GM18951 (cell line): Measurements from ENCODE around the gene HGFAC.

Experiments
- POLR2A ChIP-seq: IDR thresholded peaks from 4 replicates; pipeline ENCODE4 v1.6.1; 2011; ENCODE audit warnings: mild to moderate bottlenecking; ENCODE audit not compliant: insufficient read length, insufficient read depth; ENCODE audit errors: extremely low read depth
- in situ Hi-C: fragments of 300-500 bp; cut with MboI; formaldehyde crosslinking; loops from one replicate; pipeline ENCODE4 v1.12.0; 2022; ENCODE audit warnings: low sequenced_read_pairs, mixed read lengths, inconsistent platforms; ENCODE audit not compliant: unreplicated experiment

The HGFAC gene

DNA sequence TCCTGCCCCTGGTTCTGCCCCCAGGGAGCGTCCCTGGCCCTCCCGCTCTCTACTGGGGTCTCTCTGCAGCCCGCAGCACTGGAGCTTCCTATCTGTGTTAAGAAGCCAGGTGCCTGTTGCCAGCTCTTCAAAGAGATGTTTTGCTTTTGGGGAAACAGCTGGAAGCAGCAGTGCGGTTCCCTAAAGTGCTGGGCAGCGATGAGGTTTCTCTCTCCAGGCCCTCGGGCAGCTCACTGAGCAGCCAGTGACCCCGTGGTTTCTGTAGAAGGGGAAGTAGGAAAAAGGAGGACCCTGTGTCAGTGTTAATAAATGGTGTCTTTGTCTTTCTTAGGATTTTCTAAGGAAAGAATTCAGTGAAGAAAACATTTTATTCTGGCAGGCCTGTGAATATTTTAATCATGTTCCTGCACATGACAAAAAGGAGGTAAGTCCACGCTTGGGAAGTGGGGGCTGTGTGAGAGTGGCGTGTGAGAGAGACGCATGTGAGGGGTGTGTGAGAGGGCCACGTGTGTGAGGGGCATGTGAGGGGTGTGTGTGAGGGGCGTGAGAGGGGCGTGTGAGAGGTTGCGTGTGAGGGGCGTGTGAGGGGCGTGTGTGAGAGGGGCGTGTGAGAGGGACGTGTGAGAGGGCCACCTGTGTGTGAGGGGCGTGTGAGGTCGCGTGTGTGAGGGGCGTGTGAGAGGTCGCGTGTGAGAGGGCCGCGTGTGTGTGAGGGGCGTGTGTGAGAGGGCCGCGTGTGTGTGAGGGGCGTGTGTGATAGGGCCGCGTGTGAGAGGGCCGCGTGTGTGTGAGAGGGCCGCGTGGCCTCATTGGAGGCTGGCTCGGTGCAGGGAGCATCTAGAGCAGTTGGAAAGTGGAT, 27.1 kb upstream of the HGFAC start:
- in situ Hi-C loops, result no loop called here
- no peak for TF ChIP-seq POLR2A

DNA sequence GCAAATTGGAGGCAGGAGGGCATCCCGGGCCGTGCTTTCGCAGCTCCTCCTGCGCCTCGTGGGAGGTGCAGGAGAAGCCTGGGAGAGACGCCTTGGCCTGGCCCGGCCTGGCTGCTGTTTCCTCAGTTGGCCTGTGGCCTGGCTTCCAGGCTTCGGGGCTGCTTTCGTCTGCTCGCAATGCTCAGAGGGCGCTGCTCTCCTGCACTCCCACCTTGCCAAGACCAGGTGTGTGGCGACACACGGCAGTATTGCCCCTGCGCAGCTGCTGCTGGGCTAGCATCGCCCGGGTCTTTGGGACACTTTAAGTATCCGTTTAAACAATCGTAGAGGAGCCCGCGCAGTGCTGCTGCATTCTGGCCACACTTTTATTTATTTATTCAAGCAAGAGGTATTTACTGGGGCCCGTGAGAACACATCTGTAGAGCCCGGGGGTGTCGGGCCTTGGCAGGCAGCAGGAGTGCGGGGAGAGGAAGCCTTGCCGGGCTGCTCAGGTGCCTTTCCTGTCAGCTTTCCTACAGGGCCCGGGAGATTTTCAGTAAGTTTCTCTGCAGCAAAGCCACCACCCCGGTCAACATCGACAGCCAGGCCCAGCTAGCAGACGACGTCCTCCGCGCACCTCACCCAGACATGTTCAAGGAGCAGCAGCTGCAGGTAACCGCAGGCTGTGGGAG, 26.2 kb upstream of the HGFAC start:
- TF ChIP-seq POLR2A, result no peak
- in situ Hi-C loops, result no loop called here

DNA sequence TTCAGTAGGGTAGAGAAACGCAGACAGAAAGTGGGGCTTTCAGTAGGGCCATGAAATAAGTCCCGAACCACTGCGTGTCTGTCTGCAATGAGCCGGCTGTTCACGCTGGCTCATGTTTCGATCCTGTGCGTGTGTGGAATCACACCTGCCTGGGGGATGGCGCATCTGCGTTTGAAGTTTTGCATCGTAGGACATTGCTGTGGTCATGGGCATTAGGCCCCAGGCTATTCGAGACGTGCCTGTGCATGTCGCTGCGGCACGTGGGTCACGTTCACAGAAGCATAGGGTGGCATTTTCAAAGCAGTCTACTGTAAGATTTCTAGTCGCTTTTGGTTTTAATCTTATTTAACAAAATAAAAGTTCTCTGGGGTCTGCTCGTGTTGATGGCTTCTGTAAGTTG, 25.5 kb upstream of the HGFAC start:
- in situ Hi-C loops, result no loop called here
- no peak for TF ChIP-seq POLR2A

DNA sequence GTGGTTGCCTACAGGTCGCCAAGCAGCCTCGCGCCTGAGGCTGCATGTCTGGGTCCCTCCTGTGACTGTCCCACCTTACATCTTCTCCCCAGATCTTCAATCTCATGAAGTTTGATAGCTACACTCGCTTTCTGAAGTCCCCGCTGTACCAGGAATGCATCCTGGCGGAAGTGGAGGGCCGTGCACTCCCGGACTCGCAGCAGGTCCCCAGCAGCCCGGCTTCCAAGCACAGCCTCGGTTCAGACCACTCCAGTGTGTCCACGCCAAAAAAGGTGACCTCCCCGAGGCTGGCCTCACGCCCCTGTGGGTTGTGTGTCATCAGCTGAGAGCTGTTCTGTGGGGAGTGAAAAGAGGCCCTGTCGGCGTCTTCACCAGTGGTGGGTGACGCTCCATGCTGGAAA, 24.9 kb upstream of the HGFAC start:
- in situ Hi-C loops, result no loop called here
- TF ChIP-seq POLR2A, result no peak

DNA sequence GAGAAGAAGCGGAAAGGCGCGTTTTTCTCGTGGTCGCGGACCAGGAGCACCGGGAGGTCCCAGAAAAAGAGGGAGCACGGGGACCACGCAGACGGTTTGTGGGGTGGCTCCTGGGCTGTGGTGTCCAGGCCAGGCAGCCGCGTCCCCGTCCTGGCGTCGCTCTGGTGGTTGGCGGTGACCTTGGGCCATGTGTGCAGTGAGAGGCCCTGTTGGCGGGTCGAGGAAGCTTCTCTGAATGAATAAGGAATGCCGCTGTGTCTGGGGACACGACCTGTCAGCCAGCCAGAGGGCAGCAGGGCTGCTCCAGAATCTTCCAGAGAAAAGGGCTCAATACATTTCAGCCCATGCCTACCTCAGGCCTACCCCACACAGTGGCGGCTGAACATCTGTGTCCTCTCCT, 24.3 kb upstream of the HGFAC start:
- in situ Hi-C loops, result no loop called here
- no peak for TF ChIP-seq POLR2A

DNA sequence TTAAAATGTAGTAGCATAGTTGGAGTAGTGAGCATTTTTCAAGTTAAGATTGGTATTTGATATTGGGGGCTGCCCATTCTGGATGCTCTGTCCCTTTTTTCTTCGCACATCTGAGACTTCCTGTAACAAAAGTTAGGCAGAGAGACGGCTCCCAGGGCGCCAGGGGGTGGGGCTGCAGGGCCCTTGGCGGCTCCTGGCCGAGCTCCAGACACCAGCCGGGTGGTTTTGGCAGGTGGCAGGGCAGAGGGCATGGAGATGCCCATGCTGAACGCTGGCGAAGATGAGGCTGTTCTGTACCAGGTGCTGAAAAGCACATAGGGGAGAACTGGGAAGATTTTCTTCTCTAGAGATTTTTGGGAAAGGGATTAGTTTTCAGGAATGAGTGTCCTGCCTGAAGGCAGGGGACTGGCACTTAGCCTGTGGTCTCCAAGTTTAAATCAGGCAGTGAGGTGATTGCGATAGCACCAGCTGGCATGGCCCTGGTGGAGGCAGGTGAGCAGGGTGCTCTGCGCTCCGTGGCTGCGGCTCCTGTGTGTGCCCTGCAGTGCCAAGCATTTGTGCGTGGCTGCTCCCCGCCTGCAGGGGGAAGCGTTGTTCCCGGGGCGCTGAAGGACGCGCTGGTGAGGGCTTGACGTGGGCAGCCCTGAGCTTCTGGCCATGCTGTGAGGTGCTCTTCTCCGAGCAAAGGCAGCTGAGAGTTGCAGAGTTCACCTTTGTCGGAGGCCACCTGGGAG, 23.6 kb upstream of the HGFAC start:
- in situ Hi-C loops, result no loop called here
- TF ChIP-seq POLR2A, result no peak

DNA sequence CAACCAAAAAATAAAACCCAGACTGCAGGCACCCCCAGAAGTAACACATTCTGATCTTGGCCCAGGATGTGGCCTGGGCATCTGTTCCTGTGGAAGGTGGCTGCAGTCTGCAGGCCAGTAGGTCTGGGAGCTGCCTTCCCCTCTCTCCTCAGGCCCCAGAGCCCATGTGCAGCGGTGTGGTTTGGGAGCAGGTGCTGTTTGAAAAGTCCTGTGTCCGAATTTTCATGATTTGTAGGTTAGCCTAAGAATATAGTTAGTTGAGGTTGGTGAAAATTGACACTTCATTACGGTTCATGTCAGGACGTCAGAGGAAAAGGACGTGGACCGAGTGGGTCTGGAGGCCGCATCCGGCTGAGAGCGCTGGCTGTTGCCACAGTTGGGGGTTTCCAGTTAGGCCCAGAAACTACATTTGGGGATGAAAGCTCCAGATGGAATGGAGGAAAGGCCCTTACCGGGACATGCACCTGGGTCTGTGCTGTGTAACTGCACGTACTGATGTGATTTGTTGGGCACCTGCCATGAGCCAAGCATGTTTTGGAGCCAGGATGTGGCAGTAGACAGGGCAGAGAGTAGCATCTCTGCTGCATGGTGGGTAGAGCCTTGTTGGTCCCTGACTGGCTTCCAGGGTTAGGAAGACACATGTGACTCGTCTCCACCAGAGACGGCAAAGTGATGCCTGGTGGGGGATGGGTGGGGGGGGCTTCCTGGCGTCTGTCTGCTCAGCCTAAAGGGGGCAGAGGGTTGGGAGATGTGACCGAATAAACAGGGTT, 21.7 kb upstream of the HGFAC start:
- TF ChIP-seq POLR2A, result no peak
- in situ Hi-C loops, result no loop called here

DNA sequence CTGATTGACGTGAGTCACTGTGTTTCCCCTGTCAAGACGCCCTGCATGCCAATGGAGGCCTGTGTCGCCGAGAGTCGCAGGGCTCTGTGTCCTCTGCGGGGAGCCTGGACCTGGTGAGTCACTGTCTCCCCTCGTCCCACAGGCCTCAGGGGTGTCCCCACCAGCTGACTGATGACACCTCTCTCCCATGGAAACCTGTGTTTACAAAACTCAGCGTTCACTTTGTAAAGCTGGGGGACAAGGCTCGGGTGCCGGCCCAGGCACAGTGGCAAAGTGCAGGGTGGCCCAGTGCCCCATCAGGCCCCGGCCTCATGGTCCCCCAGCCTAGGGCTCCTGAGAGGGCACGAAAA, 21.2 kb upstream of the HGFAC start:
- in situ Hi-C loops, result no loop called here
- no peak for TF ChIP-seq POLR2A

DNA sequence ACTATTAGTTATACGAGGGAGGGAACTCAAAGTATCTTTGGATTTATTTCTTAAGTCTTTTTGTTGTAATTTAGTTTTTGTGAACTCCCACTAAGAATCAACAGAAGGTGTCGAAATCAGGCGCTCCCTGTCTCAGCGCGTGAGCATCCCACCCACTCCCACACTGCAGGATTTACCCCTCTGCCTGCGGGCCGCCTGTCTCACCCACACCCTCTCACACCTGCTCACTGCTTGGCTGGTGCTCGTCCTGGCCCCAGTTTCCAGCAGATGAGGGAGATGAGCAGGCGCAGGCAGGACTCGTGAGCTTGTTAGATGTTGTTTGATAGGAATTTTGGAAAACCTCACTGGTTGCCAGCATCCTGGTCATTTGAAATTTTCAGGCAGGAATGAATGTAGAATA, 20.8 kb upstream of the HGFAC start:
- in situ Hi-C loops, result no loop called here
- TF ChIP-seq POLR2A, result no peak

DNA sequence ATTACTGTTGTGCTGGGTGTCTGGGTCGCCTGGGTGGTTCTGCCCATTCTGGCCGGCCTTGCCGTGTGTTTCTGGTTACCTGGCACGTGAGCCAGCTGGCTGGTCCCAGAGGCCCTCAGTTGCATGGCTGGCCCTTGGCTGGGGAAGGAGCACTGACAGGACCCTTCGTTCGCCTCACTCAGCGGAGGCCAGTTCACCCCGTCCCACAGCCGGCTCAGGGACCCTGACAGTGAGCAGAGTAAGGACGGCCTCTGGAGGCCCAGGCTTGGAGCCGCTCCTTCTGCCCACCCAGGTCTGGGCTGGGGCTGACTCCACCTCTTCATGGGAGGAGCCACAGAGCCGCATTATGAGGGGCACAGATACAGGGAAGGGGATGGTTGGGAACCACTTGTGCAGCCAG, 20.3 kb upstream of the HGFAC start:
- no peak for TF ChIP-seq POLR2A
- in situ Hi-C loops, result no loop called here

DNA sequence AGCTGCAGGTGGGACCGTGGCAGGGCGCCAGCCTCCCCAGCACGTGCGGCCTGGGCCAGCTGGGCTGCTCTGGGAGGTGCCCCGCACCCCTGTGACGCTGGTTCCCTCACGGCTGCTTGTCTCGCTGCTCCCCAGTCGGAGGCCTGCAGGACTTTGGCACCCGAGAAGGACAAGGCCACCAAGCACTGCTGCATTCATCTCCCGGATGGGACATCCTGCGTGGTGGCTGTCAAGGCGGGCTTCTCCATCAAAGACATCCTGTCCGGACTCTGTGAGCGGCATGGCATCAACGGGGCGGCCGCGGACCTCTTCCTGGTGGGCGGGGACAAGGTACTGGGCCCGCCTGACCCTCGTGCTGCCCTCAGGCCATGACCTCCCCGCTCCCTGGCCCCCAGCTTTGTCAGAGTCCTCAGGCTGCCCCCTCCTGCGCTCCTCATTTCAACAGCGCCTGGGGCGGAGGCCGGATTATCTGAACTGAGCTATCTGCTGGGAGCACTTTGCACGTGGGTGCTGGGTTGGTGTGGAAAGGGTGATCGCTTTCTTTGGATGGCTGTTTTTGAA, 19.4 kb upstream of the HGFAC start:
- TF ChIP-seq POLR2A, result no peak
- in situ Hi-C loops, result no loop called here

DNA sequence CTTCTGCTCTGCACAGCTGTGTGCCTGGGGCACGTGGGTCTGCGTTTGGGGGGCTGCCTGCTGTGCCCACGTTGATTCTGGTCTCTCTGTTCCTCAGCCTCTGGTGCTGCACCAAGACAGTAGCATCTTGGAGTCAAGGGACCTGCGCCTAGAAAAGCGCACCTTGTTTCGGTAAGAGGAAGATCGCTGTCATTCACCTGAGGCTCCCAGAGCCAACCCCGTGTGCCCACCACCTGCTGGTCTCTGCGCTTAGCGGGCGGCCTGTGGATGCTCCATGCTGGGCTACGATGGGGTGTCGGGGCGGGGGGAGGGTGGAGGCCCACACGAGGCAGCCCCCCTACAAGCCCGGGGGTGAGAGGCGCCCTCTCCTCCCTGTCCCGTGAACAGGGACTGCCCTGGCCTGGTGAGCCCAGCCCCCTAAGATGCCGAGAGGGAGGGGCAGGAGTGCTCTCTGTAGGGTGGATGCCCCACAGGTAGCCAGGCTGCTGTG, 18.9 kb upstream of the HGFAC start:
- in situ Hi-C loops, result no loop called here
- TF ChIP-seq POLR2A, result no peak
